Nephron progenitor cell (in vitro differentiated cells): ENCODE results near the gene GPC5.

Source experiments
- DNase-seq: peaks from one replicate; pipeline ENCODE4 v3.0.0; 2021
- H3K27ac Mint-ChIP-seq: 2 replicates; pipeline ENCODE4 v1.8.0; 2021; ENCODE audit warnings: mild to moderate bottlenecking, moderate library complexity, mixed read lengths
- H3K27me3 Mint-ChIP-seq: 2 replicates; pipeline ENCODE4 v1.8.0; 2021; ENCODE audit warnings: mild to moderate bottlenecking, low read depth, mixed read lengths; ENCODE audit not compliant: poor library complexity
- H3K36me3 Mint-ChIP-seq: 2 replicates; pipeline ENCODE4 v1.8.0; 2021; ENCODE audit warnings: low read depth, mixed read lengths
- H3K4me1 Mint-ChIP-seq: 2 replicates; pipeline ENCODE4 v1.8.0; 2021; ENCODE audit warnings: mixed read lengths
- H3K4me3 Mint-ChIP-seq: 2 replicates; pipeline ENCODE4 v1.8.0; 2021; ENCODE audit warnings: mild to moderate bottlenecking, moderate library complexity, mixed read lengths
- H3K9me3 Mint-ChIP-seq: 2 replicates; pipeline ENCODE4 v1.8.0; 2021; ENCODE audit warnings: mild to moderate bottlenecking, moderate library complexity, mixed read lengths
- CTCF ChIP-seq: fragments of 200-600 bp; sonication (generic); IDR thresholded peaks from 2 replicates; pipeline ENCODE4 v1.5.0; 2021; ENCODE audit warnings: antibody characterized with exemption

GPC5 gene

GRCh38 chr13:92412481-92412880, 1014.1 kb downstream of the GPC5 start:
- Mint-ChIP-seq H3K27me3 (peaks cover 4% of the 10 kb centered on the region), H3K36me3 (no peaks in the 10 kb centered on the region), H3K4me1 (no peaks in the 10 kb centered on the region), H3K9me3 (no peaks in the 10 kb centered on the region), H3K4me3 (no peak overlapping the region), H3K27ac (no peak overlapping the region)
- DNase-seq: no peak
- no peak for TF ChIP-seq CTCF

GRCh38 chr13:92412996-92413395, 1014.6 kb downstream of the GPC5 start:
- Mint-ChIP-seq H3K4me1 (no peaks in the 10 kb centered on the region), H3K36me3 (no peaks in the 10 kb centered on the region), H3K4me3 (no peak overlapping the region), H3K27ac (no peak overlapping the region), H3K27me3 (peaks cover 4% of the 10 kb centered on the region), H3K9me3 (no peaks in the 10 kb centered on the region)
- no peak for DNase-seq
- no peak for TF ChIP-seq CTCF

- Mint-ChIP-seq H3K4me1 (no peaks in the 10 kb centered on the region), H3K9me3 (no peaks in the 10 kb centered on the region), H3K36me3 (no peaks in the 10 kb centered on the region), H3K27me3 (peaks cover 4% of the 10 kb centered on the region), H3K4me3 (no peak overlapping the region), H3K27ac (no peak overlapping the region)
- no peak for DNase-seq
- TF ChIP-seq CTCF: no peak
Measured at GRCh38 chr13:92413452-92413851, 1015.0 kb downstream of the GPC5 start.

- DNase-seq: no peak
- Mint-ChIP-seq H3K27ac (no peak overlapping the region), H3K4me3 (no peak overlapping the region), H3K4me1 (no peaks in the 10 kb centered on the region), H3K27me3 (peaks cover 4% of the 10 kb centered on the region), H3K9me3 (no peaks in the 10 kb centered on the region), H3K36me3 (no peaks in the 10 kb centered on the region)
- no peak for TF ChIP-seq CTCF
Measured at GRCh38 chr13:92414851-92415250, 1016.4 kb downstream of the GPC5 start.

- H3K4me1 Mint-ChIP-seq: no peaks in the 10 kb centered on the region
- no peak overlapping the region for H3K4me3 Mint-ChIP-seq
- H3K9me3 Mint-ChIP-seq: no peaks in the 10 kb centered on the region
- TF ChIP-seq CTCF: no peak
- H3K36me3 Mint-ChIP-seq: no peaks in the 10 kb centered on the region
- H3K27me3 Mint-ChIP-seq: peaks cover 4% of the 10 kb centered on the region
- DNase-seq: no peak
- H3K27ac Mint-ChIP-seq: no peak overlapping the region
Measured at GRCh38 chr13:92415781-92416180, 1017.4 kb downstream of the GPC5 start.

GRCh38 chr13:92418818-92419412, 1020.5 kb downstream of the GPC5 start:
- peaks cover 7% of the 10 kb centered on the region for H3K27me3 Mint-ChIP-seq
- no peak for DNase-seq
- no peak overlapping the region for H3K4me3 Mint-ChIP-seq
- H3K9me3 Mint-ChIP-seq: no peaks in the 10 kb centered on the region
- H3K36me3 Mint-ChIP-seq: no peaks in the 10 kb centered on the region
- TF ChIP-seq CTCF: no peak
- H3K27ac Mint-ChIP-seq: no peak overlapping the region
- H3K4me1 Mint-ChIP-seq: no peaks in the 10 kb centered on the region
